Activated CD4-positive, alpha-beta T cell treated with anti-CD3 and anti-CD28 coated beads for 36 hours (primary cell): ENCODE measurements around the gene CD96. TPM values are rescaled to one million over a fixed set of nuclear protein-coding genes. Genes with fewer than 3 reads are reported as not detected.
"Not testable (repeated sequence)": the region's sequence is repeated elsewhere in the genome, so short reads cannot be mapped to it uniquely, and the experiment has no call there.

Source experiments
- ATAC-seq: fragments of 200-7000 bp; cut with Tn5 transposase; one replicate; pipeline ENCODE4 v1.10.0; 2021; ENCODE audit warnings: mild to moderate bottlenecking, moderate library complexity
- CTCF ChIA-PET: fragments of 350-600 bp; sonication (Branson Sonifier 250); formaldehyde crosslinking; loops from one replicate; lab custom pipeline; 2021; ENCODE audit warnings: antibody characterized with exemption; lab: Charles Lee
- POLR2A ChIA-PET: fragments of 350-600 bp; sonication (Branson Sonifier 250); formaldehyde crosslinking; loops from one replicate; lab custom pipeline; 2021; ENCODE audit warnings: antibody characterized with exemption, inconsistent platforms; lab: Charles Lee
- DNase-seq: peaks from one replicate; pipeline ENCODE4 v3.0.0-alpha.2; 2020
- H3K27ac Mint-ChIP-seq: one replicate; pipeline ENCODE4 v1.8.0; 2021; ENCODE audit warnings: mixed read lengths
- H3K27me3 Mint-ChIP-seq: one replicate; pipeline ENCODE4 v1.8.0; 2021; ENCODE audit warnings: mixed read lengths
- H3K36me3 Mint-ChIP-seq: one replicate; pipeline ENCODE4 v1.8.0; 2021; ENCODE audit warnings: low read depth, mixed read lengths
- H3K4me1 Mint-ChIP-seq: one replicate; pipeline ENCODE4 v1.8.0; 2021; ENCODE audit warnings: mixed read lengths
- H3K4me3 Mint-ChIP-seq: one replicate; pipeline ENCODE4 v1.8.0; 2021; ENCODE audit warnings: mild to moderate bottlenecking, moderate library complexity, mixed read lengths
- H3K9me3 Mint-ChIP-seq: one replicate; pipeline ENCODE4 v1.8.0; 2021; ENCODE audit warnings: low read depth, mixed read lengths
- intact Hi-C, 2 experiments: fragments of 100-400 bp; cut with DNase I in 1 of 2; cut with micrococcal nuclease in 1 of 2; formaldehyde crosslinking; loops; one replicate each; pipeline versions ENCODE4 v1.14.2 to v1.15.1; 2022 to 2024; cut with DNase I, micrococcal nuclease
- total RNA-seq, 2 experiments: library from RNA; stranded (reverse); gene quantifications; one replicate each; pipeline ENCODE4 v1.2.3, GENCODE V29; 2021

The CD96 gene
- total RNA-seq, 2 experiments from 2014 or later: 38.3 to 40.8 TPM

- Mint-ChIP-seq H3K4me3 (no peak overlapping the region), H3K27ac (no peak overlapping the region), H3K9me3 (no peaks in the 10 kb centered on the region), H3K4me1 (peaks cover 34% of the 10 kb centered on the region), H3K27me3 (no peaks in the 10 kb centered on the region), H3K36me3 (peaks cover 39% of the 10 kb centered on the region)
- CTCF ChIA-PET: interaction anchor here (1.2 to 3.9 kb wide), 5 partner anchors 24 to 120 kb away, joined by 3 to 25 read pairs (median 4); no protein-coding TSS in a partner anchor
- no peak for ATAC-seq
- no peak for DNase-seq
- intact Hi-C loops: loop anchor here (2.0 to 10.0 kb wide), 4 partner anchors 24 to 1474 kb away; no protein-coding TSS in a partner anchor
- POLR2A ChIA-PET: no interaction called here
Measured at GRCh38 chr3:111548756-111549155, 6.8 kb downstream of the CD96 start.

DNA sequence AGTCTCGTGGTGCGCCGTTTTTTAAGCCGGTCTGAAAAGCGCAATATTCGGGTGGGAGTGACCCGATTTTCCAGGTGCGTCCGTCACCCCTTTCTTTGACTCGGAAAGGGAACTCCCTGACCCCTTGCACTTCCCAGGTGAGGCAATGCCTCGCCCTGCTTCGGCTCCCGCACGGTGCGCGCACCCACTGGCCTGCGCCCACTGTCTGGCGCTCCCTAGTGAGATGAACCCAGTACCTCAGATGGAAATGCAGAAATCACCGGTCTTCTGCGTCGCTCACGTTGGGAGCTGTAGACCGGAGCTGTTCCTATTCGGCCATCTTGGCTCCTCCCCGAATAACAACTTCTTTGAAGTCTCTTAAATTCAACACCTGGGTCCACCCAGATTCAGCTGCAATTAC, 19.9 kb downstream of the CD96 start:
- Mint-ChIP-seq H3K36me3 (peaks cover 16% of the 10 kb centered on the region), H3K4me1 (peaks cover 37% of the 10 kb centered on the region)
- intact Hi-C loops, H3K4me3 Mint-ChIP-seq, DNase-seq, H3K27ac Mint-ChIP-seq, ATAC-seq, H3K9me3 Mint-ChIP-seq, H3K27me3 Mint-ChIP-seq, POLR2A ChIA-PET, CTCF ChIA-PET: not testable (repeated sequence)

- intact Hi-C loops: no loop called here
- ATAC-seq: no peak
- Mint-ChIP-seq H3K27me3 (no peaks in the 10 kb centered on the region), H3K4me1 (peaks cover 72% of the 10 kb centered on the region), H3K9me3 (no peaks in the 10 kb centered on the region), H3K27ac (peak overlapping the region; percentile 40), H3K36me3 (peaks cover 43% of the 10 kb centered on the region), H3K4me3 (no peak overlapping the region)
- ChIA-PET CTCF (no interaction called here), POLR2A (interaction anchor here (0.6 kb wide), 1 partner anchor 11 kb away, joined by 6 read pairs; no protein-coding TSS in a partner anchor)
- no peak for DNase-seq
Measured at GRCh38 chr3:111566844-111567243, 24.8 kb downstream of the CD96 start.

DNA sequence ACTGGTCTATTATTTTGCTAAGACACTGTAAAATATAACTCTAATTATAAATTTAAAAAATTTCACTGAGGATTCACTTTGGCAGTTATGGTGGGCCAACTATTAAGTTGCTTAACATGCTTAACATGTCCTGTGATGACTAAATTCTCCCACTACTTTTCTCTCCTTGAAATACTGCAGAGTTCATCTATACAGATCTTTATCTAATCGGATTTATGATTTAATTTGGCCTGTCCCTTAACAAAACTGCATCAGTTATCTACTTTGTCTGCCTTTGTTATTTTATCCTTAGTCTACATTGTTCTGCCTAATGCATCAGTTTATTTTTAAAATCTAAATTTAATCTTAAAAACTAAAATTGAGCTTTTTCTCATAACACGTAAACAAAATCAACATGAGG, 26.4 kb downstream of the CD96 start:
- Mint-ChIP-seq H3K27me3 (no peaks in the 10 kb centered on the region), H3K4me3 (no peak overlapping the region), H3K27ac (no peak overlapping the region), H3K9me3 (no peaks in the 10 kb centered on the region), H3K4me1 (peaks cover 72% of the 10 kb centered on the region), H3K36me3 (peaks cover 41% of the 10 kb centered on the region)
- CTCF ChIA-PET: interaction anchor here (0.7 to 1.9 kb wide), 4 partner anchors 10 to 54 kb away, joined by 3 to 9 read pairs (median 3); no protein-coding TSS in a partner anchor
- intact Hi-C loops: no loop called here
- ATAC-seq (no peak), DNase-seq (no peak)
- POLR2A ChIA-PET: no interaction called here

DNA sequence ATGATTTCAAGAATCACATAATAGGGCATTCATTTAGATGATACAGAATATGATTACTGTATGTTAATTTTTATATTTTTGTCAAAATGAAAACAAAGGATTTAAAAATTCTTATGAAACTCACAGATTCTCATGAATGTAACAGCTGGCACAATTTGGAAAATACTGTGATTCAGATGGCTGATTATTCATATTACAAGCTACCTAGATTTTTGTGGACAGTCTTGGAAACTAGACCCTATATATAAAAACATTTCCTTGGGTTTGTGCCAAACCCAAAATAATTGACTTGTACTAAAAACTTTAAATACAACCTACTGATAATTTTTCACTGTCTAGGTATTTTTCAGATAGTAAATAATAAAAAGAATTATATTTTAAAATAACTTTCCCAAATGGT, 26.9 kb downstream of the CD96 start:
- Mint-ChIP-seq H3K27ac (no peak overlapping the region), H3K36me3 (peaks cover 43% of the 10 kb centered on the region), H3K9me3 (no peaks in the 10 kb centered on the region), H3K4me3 (no peak overlapping the region), H3K4me1 (peaks cover 73% of the 10 kb centered on the region), H3K27me3 (no peaks in the 10 kb centered on the region)
- POLR2A ChIA-PET: no interaction called here
- DNase-seq (no peak), ATAC-seq (no peak)
- intact Hi-C loops: no loop called here
- CTCF ChIA-PET: interaction anchor here (0.7 to 1.9 kb wide), 5 partner anchors 10 to 542 kb away, joined by 3 to 9 read pairs (median 3); no protein-coding TSS in a partner anchor

GRCh38 chr3:111570404-111571030, 28.5 kb downstream of the CD96 start:
- intact Hi-C loops: loop anchor here in 1 of 2 experiments (10.0 kb wide), 1 partner anchor 394 kb away; no protein-coding TSS in a partner anchor
- DNase-seq (peak; percentile 26), ATAC-seq (no peak)
- Mint-ChIP-seq H3K4me3 (no peak overlapping the region), H3K36me3 (peaks cover 45% of the 10 kb centered on the region), H3K9me3 (no peaks in the 10 kb centered on the region), H3K4me1 (peaks cover 63% of the 10 kb centered on the region), H3K27ac (no peak overlapping the region), H3K27me3 (no peaks in the 10 kb centered on the region)
- POLR2A ChIA-PET: no interaction called here
- CTCF ChIA-PET: interaction anchor here (0.6 to 0.8 kb wide), 2 partner anchors 49 to 396 kb away, joined by 3 read pairs; no protein-coding TSS in a partner anchor

- ChIA-PET CTCF (no interaction called here), POLR2A (no interaction called here)
- Mint-ChIP-seq H3K4me3 (no peak overlapping the region), H3K27me3 (no peaks in the 10 kb centered on the region), H3K27ac (no peak overlapping the region), H3K9me3 (no peaks in the 10 kb centered on the region), H3K4me1 (peaks cover 62% of the 10 kb centered on the region), H3K36me3 (peaks cover 49% of the 10 kb centered on the region)
- DNase-seq (no peak), ATAC-seq (no peak)
- intact Hi-C loops: loop anchor here in 1 of 2 experiments (10.0 kb wide), 1 partner anchor 394 kb away; no protein-coding TSS in a partner anchor
Measured at GRCh38 chr3:111571282-111571681, 29.3 kb downstream of the CD96 start.

DNA sequence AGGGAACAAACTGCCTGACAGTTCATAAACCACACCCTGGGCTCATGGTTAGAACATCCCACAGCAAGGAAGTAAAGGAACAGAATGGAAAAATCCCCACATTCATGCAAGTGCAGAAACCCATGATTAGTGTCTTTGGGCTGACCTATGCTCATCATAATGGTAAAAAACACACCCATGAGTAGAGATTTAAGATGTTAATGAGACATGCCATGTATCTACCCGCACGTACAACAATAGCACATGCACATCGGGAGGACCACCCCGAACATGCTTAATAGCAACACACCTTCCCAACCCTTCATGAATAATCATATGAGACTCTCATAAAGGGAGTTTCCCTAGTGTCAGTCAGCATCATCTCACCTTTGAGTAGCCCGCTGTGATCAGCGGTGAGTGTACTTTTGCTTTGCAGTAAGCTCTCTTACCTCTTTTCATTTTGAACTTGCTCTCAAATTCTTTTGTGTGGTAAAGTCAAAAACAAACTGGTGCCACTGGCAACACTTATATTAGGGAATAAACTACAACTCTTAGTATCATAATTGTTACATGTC, 30.0 kb downstream of the CD96 start:
- H3K9me3 Mint-ChIP-seq: no peaks in the 10 kb centered on the region
- peak overlapping the region; percentile 27 for H3K4me3 Mint-ChIP-seq
- H3K4me1 Mint-ChIP-seq: peaks cover 62% of the 10 kb centered on the region
- ChIA-PET POLR2A (no interaction called here), CTCF (interaction anchor here (1.1 to 1.7 kb wide), 4 partner anchors 8 to 44 kb away, joined by 3 to 6 read pairs (median 4); no protein-coding TSS in a partner anchor)
- peak overlapping the region; percentile 84 for H3K27ac Mint-ChIP-seq
- H3K36me3 Mint-ChIP-seq: peaks cover 52% of the 10 kb centered on the region
- intact Hi-C loops: loop anchor here in 1 of 2 experiments (2.0 to 10.0 kb wide), 2 partner anchors 23 to 393 kb away; no protein-coding TSS in a partner anchor
- no peaks in the 10 kb centered on the region for H3K27me3 Mint-ChIP-seq
- DNase-seq (peak; percentile 69), ATAC-seq (peak; percentile 97)

DNA sequence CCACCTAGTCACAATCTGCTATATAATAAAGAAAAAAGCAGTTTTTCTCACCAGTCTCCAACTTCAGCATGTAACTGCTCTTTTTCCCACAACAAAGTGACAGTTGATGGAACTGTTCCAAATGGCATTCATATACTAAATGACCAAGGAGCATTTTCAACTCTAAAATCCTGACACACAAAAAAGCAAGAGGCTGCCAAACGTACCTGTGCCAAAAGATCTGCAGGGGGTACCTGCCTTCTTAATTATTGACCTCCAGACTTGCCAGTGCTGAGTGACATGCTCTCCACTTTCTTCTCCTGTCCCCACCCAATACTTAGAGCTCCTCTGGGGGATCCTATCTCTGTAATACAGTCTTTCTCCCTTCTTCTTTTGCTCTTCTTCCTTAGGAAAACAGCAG, 35.1 kb downstream of the CD96 start:
- Mint-ChIP-seq H3K9me3 (no peaks in the 10 kb centered on the region), H3K4me1 (peaks cover 74% of the 10 kb centered on the region), H3K27ac (peak overlapping the region; percentile 62), H3K27me3 (no peaks in the 10 kb centered on the region), H3K4me3 (no peak overlapping the region), H3K36me3 (peaks cover 63% of the 10 kb centered on the region)
- CTCF ChIA-PET: interaction anchor here (0.5 to 3.1 kb wide), 16 partner anchors 11 to 1261 kb away, joined by 3 to 33 read pairs (median 7); partner anchors contain the start of gene ZBED2
- DNase-seq: no peak
- no peak for ATAC-seq
- POLR2A ChIA-PET: interaction anchor here (0.8 to 1.4 kb wide), 2 partner anchors 27 to 39 kb away, joined by 3 to 4 read pairs; no protein-coding TSS in a partner anchor
- intact Hi-C loops: loop anchor here (5.0 to 10.0 kb wide), 3 partner anchors 90 to 390 kb away; no protein-coding TSS in a partner anchor

DNA sequence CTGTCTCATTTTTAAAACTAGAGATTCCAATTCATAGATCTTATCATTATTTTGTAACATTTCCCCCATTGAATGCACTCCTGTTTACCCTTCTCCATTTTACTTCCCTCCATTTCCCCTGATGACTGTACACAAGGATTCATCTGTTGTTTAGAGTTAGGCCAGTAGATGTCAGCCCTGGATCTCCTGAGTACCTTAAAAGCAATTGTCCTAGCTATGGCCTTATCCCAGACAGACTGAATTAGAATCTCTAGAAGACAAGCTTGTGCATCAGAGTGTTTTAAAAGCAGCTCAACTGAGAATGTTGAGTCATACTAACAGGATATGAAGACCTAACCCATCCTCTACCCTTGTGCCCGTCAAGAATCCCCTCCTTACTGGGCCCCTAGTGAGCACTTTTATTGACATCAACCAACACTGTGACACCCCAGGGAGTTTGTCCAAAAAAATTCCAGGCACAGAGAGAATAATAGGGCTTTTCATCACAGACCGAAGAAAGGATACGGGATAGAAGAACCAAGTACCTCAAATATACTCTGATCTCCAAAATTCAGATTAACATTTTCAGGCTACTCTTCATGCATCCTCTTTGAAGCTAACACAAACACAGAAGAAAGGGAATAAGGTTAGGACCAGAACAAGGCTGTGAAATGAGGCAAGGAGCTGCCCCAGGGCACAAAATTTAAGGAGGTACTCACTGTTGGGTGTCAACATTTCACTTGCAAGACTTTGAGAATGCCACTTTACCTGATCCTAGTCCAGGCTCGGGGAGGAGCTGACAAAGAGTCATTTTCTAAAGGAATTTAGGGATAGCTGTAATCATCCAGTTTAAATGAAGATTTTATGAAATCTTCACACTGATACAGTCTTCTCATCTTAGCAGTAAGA, 36.0 kb downstream of the CD96 start:
- peaks cover 2% of the 10 kb centered on the region for H3K9me3 Mint-ChIP-seq
- no peaks in the 10 kb centered on the region for H3K27me3 Mint-ChIP-seq
- H3K27ac Mint-ChIP-seq: peak overlapping the region; percentile 72
- ATAC-seq (peak; percentile 84), DNase-seq (no peak)
- ChIA-PET POLR2A (interaction anchor here (0.8 to 1.4 kb wide), 4 partner anchors 15 to 38 kb away, joined by 3 to 5 read pairs (median 4); no protein-coding TSS in a partner anchor), CTCF (interaction anchor here (0.6 to 3.1 kb wide), 30 partner anchors 9 to 435 kb away, joined by 3 to 33 read pairs (median 4); partner anchors contain the start of genes ABHD10 and ZBED2)
- H3K4me1 Mint-ChIP-seq: peaks cover 75% of the 10 kb centered on the region
- H3K4me3 Mint-ChIP-seq: no peak overlapping the region
- H3K36me3 Mint-ChIP-seq: peaks cover 68% of the 10 kb centered on the region
- intact Hi-C loops: loop anchor here (1.0 to 10.0 kb wide), 5 partner anchors 38 to 389 kb away; no protein-coding TSS in a partner anchor
